CD4-positive, alpha-beta T cell (primary cell): ENCODE measurements around the gene ATP8B3. TPM values are rescaled to one million over a fixed set of nuclear protein-coding genes. Genes with fewer than 3 reads are reported as not detected.

Experiments used
- ATAC-seq: fragments of 200-7000 bp; cut with Tn5 transposase; one replicate; pipeline ENCODE4 v1.10.0; 2022; ENCODE audit warnings: mild to moderate bottlenecking; ENCODE audit not compliant: poor library complexity
- CTCF ChIA-PET: fragments of 350-600 bp; sonication (Branson Sonifier 250); formaldehyde crosslinking; loops from one replicate; lab custom pipeline; 2021; ENCODE audit warnings: antibody characterized with exemption, inconsistent platforms; lab: Charles Lee
- POLR2A ChIA-PET: fragments of 350-600 bp; sonication (Branson Sonifier 250); formaldehyde crosslinking; loops from one replicate; lab custom pipeline; 2021; ENCODE audit warnings: antibody characterized with exemption, inconsistent platforms; lab: Charles Lee
- DNase-seq, 14 experiments: peaks; one replicate each; pipeline ENCODE4 v3.0.0-alpha.2; 2013 to 2020; ENCODE audit warnings: mixed read lengths in 2 of 14
- H3K27ac ChIP-seq, 2 donors: one replicate each; pipeline versions ENCODE4 v1.5.1 to v1.7.0; 2013; ENCODE audit warnings: low read length in 2 of 2, low read depth in 1 of 2, mild to moderate bottlenecking in 1 of 2
- H3K27me3 ChIP-seq, 2 experiments: 1 replicate in 1 of 2; 2 replicates in 1 of 2; pipeline versions ENCODE4 v1.6.1 to v1.7.0; 2013; ENCODE audit warnings: low read length in 2 of 2, control low read depth in 1 of 2, mild to moderate bottlenecking in 1 of 2, moderate library complexity in 1 of 2; ENCODE audit not compliant: insufficient read depth in 2 of 2, control insufficient read depth in 1 of 2
- H3K36me3 ChIP-seq: one replicate; pipeline ENCODE4 v1.6.1; 2013; ENCODE audit warnings: low read length, control low read depth; ENCODE audit not compliant: insufficient read depth
- H3K4me1 ChIP-seq: one replicate; pipeline ENCODE4 v1.6.1; 2013; ENCODE audit warnings: low read length, control low read depth; ENCODE audit not compliant: insufficient read depth
- H3K4me3 ChIP-seq: one replicate; pipeline ENCODE4 v1.5.1; 2013; ENCODE audit warnings: mild to moderate bottlenecking, low read length, moderate library complexity
- H3K9me3 ChIP-seq, 2 experiments: 1 replicate in 1 of 2; 2 replicates in 1 of 2; pipeline versions ENCODE4 v1.6.1 to v1.7.0; 2013; ENCODE audit warnings: low read length in 2 of 2, mild to moderate bottlenecking in 2 of 2, control low read depth in 1 of 2, moderate library complexity in 1 of 2; ENCODE audit not compliant: control insufficient read depth in 1 of 2, insufficient read depth in 1 of 2
- H3K27ac Mint-ChIP-seq: one replicate; pipeline ENCODE4 v1.8.0; 2020; ENCODE audit warnings: mixed read lengths
- H3K27me3 Mint-ChIP-seq: one replicate; pipeline ENCODE4 v1.8.0; 2021; ENCODE audit warnings: mixed read lengths
- H3K36me3 Mint-ChIP-seq: one replicate; pipeline ENCODE4 v1.8.0; 2021; ENCODE audit warnings: low read depth, mixed read lengths
- H3K4me1 Mint-ChIP-seq: one replicate; pipeline ENCODE4 v1.8.0; 2021; ENCODE audit warnings: low read depth, mixed read lengths
- H3K4me3 Mint-ChIP-seq: one replicate; pipeline ENCODE4 v1.8.0; 2020; ENCODE audit warnings: mild to moderate bottlenecking, mixed read lengths
- H3K9me3 Mint-ChIP-seq: one replicate; pipeline ENCODE4 v1.8.0; 2020; ENCODE audit warnings: mixed read lengths
- intact Hi-C, 2 experiments: fragments of 100-400 bp; cut with DNase I in 1 of 2; cut with micrococcal nuclease in 1 of 2; formaldehyde crosslinking; loops; one replicate each; pipeline versions ENCODE4 v1.15.1 to v1.9.0; 2023 to 2025; cut with DNase I, micrococcal nuclease
- total RNA-seq, 174 experiments: library from RNA in 2 of 174; stranded (reverse) in 2 of 174; gene quantifications; one replicate each; pipeline ENCODE4 v1.2.3 and lab custom pipeline; 2021 to 2026
- TF ChIP-seq, protein P1 (sequence below): fragments of 200-600 bp; IDR thresholded peaks from one replicate; pipeline ENCODE4 v1.8.0; 2022; ENCODE audit warnings: antibody characterized with exemption, mild to moderate bottlenecking

Gene ATP8B3
- total RNA-seq, 2 experiments from 2014 or later = 2.5 to 3.2 TPM

GRCh38 chr19:1811472-1811894, 593 bp downstream of the ATP8B3 start:
- Mint-ChIP-seq H3K27me3 (no peaks in the 10 kb centered on the region), H3K36me3 (peaks cover 18% of the 10 kb centered on the region), H3K4me1 (peaks cover 11% of the 10 kb centered on the region), H3K4me3 (peak overlapping the region; percentile 79), H3K27ac (peak overlapping the region; percentile 53), H3K9me3 (no peaks in the 10 kb centered on the region)
- peak in 12 of 14 experiments; percentile 17 to 75 (median 42) for DNase-seq
- POLR2A ChIA-PET = no interaction called here
- peak overlapping the region; percentile 81 for H3K4me3 ChIP-seq
- peaks cover 22% of the 10 kb centered on the region for H3K4me1 ChIP-seq
- peak overlapping the region in 1 of 2 donors; percentile 24 for H3K27ac ChIP-seq
- TF ChIP-seq, protein P1, sequence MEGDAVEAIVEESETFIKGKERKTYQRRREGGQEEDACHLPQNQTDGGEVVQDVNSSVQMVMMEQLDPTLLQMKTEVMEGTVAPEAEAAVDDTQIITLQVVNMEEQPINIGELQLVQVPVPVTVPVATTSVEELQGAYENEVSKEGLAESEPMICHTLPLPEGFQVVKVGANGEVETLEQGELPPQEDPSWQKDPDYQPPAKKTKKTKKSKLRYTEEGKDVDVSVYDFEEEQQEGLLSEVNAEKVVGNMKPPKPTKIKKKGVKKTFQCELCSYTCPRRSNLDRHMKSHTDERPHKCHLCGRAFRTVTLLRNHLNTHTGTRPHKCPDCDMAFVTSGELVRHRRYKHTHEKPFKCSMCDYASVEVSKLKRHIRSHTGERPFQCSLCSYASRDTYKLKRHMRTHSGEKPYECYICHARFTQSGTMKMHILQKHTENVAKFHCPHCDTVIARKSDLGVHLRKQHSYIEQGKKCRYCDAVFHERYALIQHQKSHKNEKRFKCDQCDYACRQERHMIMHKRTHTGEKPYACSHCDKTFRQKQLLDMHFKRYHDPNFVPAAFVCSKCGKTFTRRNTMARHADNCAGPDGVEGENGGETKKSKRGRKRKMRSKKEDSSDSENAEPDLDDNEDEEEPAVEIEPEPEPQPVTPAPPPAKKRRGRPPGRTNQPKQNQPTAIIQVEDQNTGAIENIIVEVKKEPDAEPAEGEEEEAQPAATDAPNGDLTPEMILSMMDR = no peak
- intact Hi-C loops = loop anchor here in 1 of 2 experiments (5.0 kb wide), 2 partner anchors 204 to 264 kb away; partner anchors contain the start of gene UQCR11
- CTCF ChIA-PET = interaction anchor here (0.9 kb wide), 1 partner anchor 15 kb away, joined by 4 read pairs; no protein-coding TSS in a partner anchor
- ATAC-seq = no peak
- H3K9me3 ChIP-seq = no peaks in the 10 kb centered on the region
- no peaks in the 10 kb centered on the region for H3K27me3 ChIP-seq
- peaks cover 12% of the 10 kb centered on the region for H3K36me3 ChIP-seq

DNA sequence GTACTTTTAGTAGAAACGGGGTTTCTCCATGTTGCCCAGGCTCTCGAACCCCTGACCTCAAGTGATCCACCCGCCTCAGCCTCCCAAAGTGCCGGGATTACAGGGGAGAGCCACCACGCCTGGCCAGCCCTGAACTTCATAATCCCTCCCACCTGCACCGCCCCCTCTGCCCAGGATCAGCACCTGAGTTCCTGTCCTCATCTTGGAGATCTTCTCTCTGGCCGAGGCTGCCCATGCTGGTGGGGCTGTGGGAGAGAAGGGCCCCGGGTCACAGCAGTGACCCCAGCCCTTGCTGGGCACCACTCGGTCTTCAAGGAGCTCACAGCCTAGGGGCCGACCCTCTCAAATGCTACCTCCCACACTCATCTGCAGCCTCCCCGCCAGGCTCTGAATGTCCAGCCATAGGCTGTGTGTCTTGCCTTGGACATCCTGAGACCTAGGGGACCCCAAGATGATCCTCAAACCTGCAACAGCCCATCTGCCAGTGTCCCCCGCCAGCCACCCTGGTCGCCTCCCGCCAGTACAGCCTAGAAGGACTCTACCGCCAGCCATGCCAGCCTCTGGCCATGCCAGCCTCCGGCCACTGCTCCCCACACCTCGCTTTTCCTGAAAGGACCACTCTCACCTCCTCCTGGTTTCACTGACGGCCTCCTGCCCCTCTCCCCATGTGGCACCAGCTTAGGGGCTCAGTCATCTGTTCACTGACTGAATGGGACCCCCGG, 1.5 kb downstream of the ATP8B3 start:
- Mint-ChIP-seq H3K4me3 (peak overlapping the region; percentile 69), H3K36me3 (peaks cover 18% of the 10 kb centered on the region), H3K9me3 (no peaks in the 10 kb centered on the region), H3K27ac (no peak overlapping the region), H3K27me3 (no peaks in the 10 kb centered on the region), H3K4me1 (peaks cover 11% of the 10 kb centered on the region)
- no peaks in the 10 kb centered on the region for H3K27me3 ChIP-seq
- no peak for DNase-seq
- CTCF ChIA-PET = no interaction called here
- H3K27ac ChIP-seq = no peak overlapping the region
- TF ChIP-seq, protein P1 = no peak
- peaks cover 22% of the 10 kb centered on the region for H3K4me1 ChIP-seq
- POLR2A ChIA-PET = no interaction called here
- ATAC-seq = no peak
- intact Hi-C loops = loop anchor here in 1 of 2 experiments (5.0 kb wide), 2 partner anchors 203 to 263 kb away; partner anchors contain the start of gene UQCR11
- H3K4me3 ChIP-seq = no peak overlapping the region
- peaks cover 6% of the 10 kb centered on the region for H3K36me3 ChIP-seq
- H3K9me3 ChIP-seq = no peaks in the 10 kb centered on the region

- CTCF ChIA-PET = no interaction called here
- Mint-ChIP-seq H3K4me3 (peak overlapping the region; percentile 20), H3K27ac (no peak overlapping the region), H3K4me1 (peaks cover 11% of the 10 kb centered on the region), H3K27me3 (no peaks in the 10 kb centered on the region), H3K9me3 (no peaks in the 10 kb centered on the region), H3K36me3 (peaks cover 12% of the 10 kb centered on the region)
- Histone ChIP-seq H3K27me3 (no peaks in the 10 kb centered on the region), H3K36me3 (peaks cover 2% of the 10 kb centered on the region), H3K4me1 (peaks cover 22% of the 10 kb centered on the region), H3K4me3 (no peak overlapping the region), H3K9me3 (no peaks in the 10 kb centered on the region), H3K27ac (no peak overlapping the region)
- intact Hi-C loops = loop anchor here in 1 of 2 experiments (5.0 kb wide), 2 partner anchors 202 to 262 kb away; partner anchors contain the start of gene UQCR11
- TF ChIP-seq, protein P1 = no peak
- POLR2A ChIA-PET = no interaction called here
- no peak for DNase-seq
- ATAC-seq = no peak
Observed at GRCh38 chr19:1809678-1810077, 2.4 kb downstream of the ATP8B3 start.
